Duodenal mucosa (tissue), 2 donors: ENCODE results near the gene CTRL.

Experiments used
- H3K27ac ChIP-seq: one replicate; pipeline ENCODE4 v1.7.0; 2013; ENCODE audit warnings: low read depth, low read length
- H3K27me3 ChIP-seq, 2 donors: one replicate each; pipeline ENCODE4 v1.7.0; 2013; ENCODE audit warnings: low read length in 2 of 2, control low read depth in 1 of 2; ENCODE audit not compliant: insufficient read depth in 2 of 2, control insufficient read depth in 1 of 2
- H3K36me3 ChIP-seq, 2 donors: one replicate each; pipeline ENCODE4 v1.7.0; 2013; ENCODE audit warnings: low read length in 2 of 2, control low read depth in 1 of 2; ENCODE audit not compliant: insufficient read depth in 2 of 2, control insufficient read depth in 1 of 2
- H3K4me1 ChIP-seq, 2 donors: one replicate each; pipeline ENCODE4 v1.7.0; 2013; ENCODE audit warnings: low read length in 2 of 2, control low read depth in 1 of 2; ENCODE audit not compliant: insufficient read depth in 2 of 2, control insufficient read depth in 1 of 2
- H3K4me3 ChIP-seq, 2 donors: one replicate each; pipeline ENCODE4 v1.7.0; 2013; ENCODE audit warnings: low read length in 2 of 2, low read depth in 1 of 2
- H3K9ac ChIP-seq, 2 donors: one replicate each; pipeline ENCODE4 v1.7.0; 2013; ENCODE audit warnings: low read length in 2 of 2, low read depth in 1 of 2
- H3K9me3 ChIP-seq, 2 donors: one replicate each; pipeline ENCODE4 v1.7.0; 2013; ENCODE audit warnings: low read length in 2 of 2, control low read depth in 1 of 2; ENCODE audit not compliant: control insufficient read depth in 1 of 2

The CTRL gene

DNA sequence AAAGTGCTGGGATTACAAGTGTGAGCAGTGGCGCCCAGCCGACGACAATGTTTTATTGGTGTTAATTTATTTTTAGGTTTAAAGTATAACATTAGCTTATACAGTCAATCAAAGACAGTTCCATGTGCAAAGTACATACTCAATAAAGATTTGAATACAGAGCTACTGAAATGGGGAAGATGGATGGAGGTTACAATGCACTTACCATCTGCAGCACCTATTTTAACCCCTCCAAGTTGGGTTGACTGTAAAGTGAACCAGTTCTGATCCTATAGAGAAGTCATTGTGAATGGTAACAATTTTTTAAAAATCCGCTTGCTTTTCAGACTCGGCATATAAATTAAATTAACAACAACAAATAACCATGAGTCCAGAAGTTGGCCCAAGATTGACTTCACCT, 39.3 kb downstream of the CTRL start:
- Histone ChIP-seq H3K27me3 (no peaks in the 10 kb centered on the region), H3K4me1 (peaks cover 9 to 17% of the 10 kb centered on the region in 2 donors), H3K27ac (no peak overlapping the region), H3K9ac (peak overlapping the region; percentile 25 to 54), H3K36me3 (peaks cover 0 to 3% of the 10 kb centered on the region in 2 donors), H3K9me3 (no peaks in the 10 kb centered on the region), H3K4me3 (peak overlapping the region; percentile 73)

- Histone ChIP-seq H3K4me1 (peaks cover 0 to 9% of the 10 kb centered on the region in 2 donors), H3K36me3 (peaks cover 12 to 15% of the 10 kb centered on the region in 2 donors), H3K9ac (no peak overlapping the region), H3K4me3 (no peak overlapping the region), H3K27ac (no peak overlapping the region), H3K27me3 (no peaks in the 10 kb centered on the region), H3K9me3 (no peaks in the 10 kb centered on the region)
Observed at GRCh38 chr16:67888331-67888730, 43.3 kb downstream of the CTRL start.

- Histone ChIP-seq H3K27ac (no peak overlapping the region), H3K4me1 (peaks cover 6 to 16% of the 10 kb centered on the region in 2 donors), H3K36me3 (peaks cover 31 to 34% of the 10 kb centered on the region in 2 donors), H3K4me3 (no peak overlapping the region), H3K9ac (no peak overlapping the region), H3K9me3 (no peaks in the 10 kb centered on the region), H3K27me3 (no peaks in the 10 kb centered on the region)
Observed at GRCh38 chr16:67886387-67886786, 45.3 kb downstream of the CTRL start.

GRCh38 chr16:67885976-67886375, 45.7 kb downstream of the CTRL start:
- no peak overlapping the region for H3K27ac ChIP-seq

DNA sequence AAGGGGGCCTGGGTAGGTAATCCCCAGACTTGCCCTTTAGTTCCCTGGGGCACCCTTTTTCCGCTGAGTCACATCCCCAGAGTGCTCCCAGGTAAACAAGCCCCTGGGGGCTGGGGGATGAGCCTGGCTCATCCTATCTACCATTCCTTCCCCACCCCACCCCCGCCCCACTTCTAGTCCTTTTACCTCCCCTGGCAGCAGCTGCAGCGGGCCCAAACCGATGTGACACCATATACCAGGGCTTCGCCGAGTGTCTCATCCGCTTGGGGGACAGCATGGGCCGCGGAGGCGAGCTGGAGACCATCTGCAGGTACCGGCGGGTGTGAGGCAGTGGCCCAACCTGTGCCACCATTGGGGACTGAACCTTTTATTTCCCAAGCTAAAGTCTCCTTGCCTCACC, 46.1 kb downstream of the CTRL start:
- Histone ChIP-seq H3K27me3 (no peaks in the 10 kb centered on the region), H3K4me3 (no peak overlapping the region), H3K9me3 (no peaks in the 10 kb centered on the region), H3K27ac (no peak overlapping the region), H3K9ac (no peak overlapping the region), H3K4me1 (peaks cover 6 to 16% of the 10 kb centered on the region in 2 donors), H3K36me3 (peaks cover 39 to 43% of the 10 kb centered on the region in 2 donors)

More at GRCh38 chr16:67885976-67886375, 45.7 kb downstream of the CTRL start:
- Histone ChIP-seq H3K4me1 (peaks cover 6 to 16% of the 10 kb centered on the region in 2 donors), H3K9me3 (no peaks in the 10 kb centered on the region), H3K27me3 (no peaks in the 10 kb centered on the region), H3K36me3 (peaks cover 35 to 38% of the 10 kb centered on the region in 2 donors), H3K4me3 (no peak overlapping the region), H3K9ac (no peak overlapping the region)

DNA sequence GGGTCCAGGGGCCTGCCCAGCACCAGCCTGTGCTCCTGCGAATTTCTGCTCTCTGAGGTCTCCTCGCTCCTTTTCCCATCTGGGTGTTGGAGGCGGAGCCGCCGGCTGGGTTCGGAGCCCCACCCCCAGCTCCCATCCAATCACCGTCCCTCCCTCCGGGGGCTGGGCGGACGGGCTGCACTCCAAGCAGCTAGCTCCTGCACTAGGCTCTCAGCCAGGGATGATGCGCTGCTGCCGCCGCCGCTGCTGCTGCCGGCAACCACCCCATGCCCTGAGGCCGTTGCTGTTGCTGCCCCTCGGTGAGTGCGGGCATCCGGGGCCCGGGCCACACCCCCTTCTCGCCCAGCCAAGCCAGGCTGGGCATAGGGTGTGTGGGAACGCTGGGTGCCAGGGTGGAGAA, 47.0 kb downstream of the CTRL start, which contains the start of gene NRN1L:
Gene NRN1L (plus strand): TSS at position 202 of the 400 bp plus-strand sequence. CDS start 19 bp downstream, at position 221.
- Histone ChIP-seq H3K9ac (no peak within 1 kb of the TSS), H3K4me3 (no peak within 1 kb of the TSS), H3K36me3 (peaks cover 48 to 51% of the 10 kb centered on the region in 2 donors), H3K27me3 (no peaks in the 10 kb centered on the region), H3K9me3 (no peaks in the 10 kb centered on the region), H3K4me1 (peaks cover 6 to 16% of the 10 kb centered on the region in 2 donors), H3K27ac (no peak within 1 kb of the TSS)

- no peaks in the 10 kb centered on the region for H3K27me3 ChIP-seq
- no peak overlapping the region for H3K27ac ChIP-seq
- H3K9ac ChIP-seq: no peak overlapping the region
- H3K4me1 ChIP-seq: peaks cover 6 to 16% of the 10 kb centered on the region in 2 donors
- H3K9me3 ChIP-seq: no peaks in the 10 kb centered on the region
- peaks cover 54 to 59% of the 10 kb centered on the region in 2 donors for H3K36me3 ChIP-seq
- H3K4me3 ChIP-seq: no peak overlapping the region
Observed at GRCh38 chr16:67883872-67884261, 47.8 kb downstream of the CTRL start.

GRCh38 chr16:67883146-67883871, 48.4 kb downstream of the CTRL start:
- H3K4me1 ChIP-seq: peaks cover 6 to 16% of the 10 kb centered on the region in 2 donors
- H3K9ac ChIP-seq: no peak overlapping the region
- peaks cover 60 to 65% of the 10 kb centered on the region in 2 donors for H3K36me3 ChIP-seq

GRCh38 chr16:67882374-67883145, 49.1 kb downstream of the CTRL start:
- Histone ChIP-seq H3K9me3 (no peaks in the 10 kb centered on the region), H3K27ac (no peak overlapping the region), H3K36me3 (peaks cover 65 to 72% of the 10 kb centered on the region in 2 donors), H3K9ac (no peak overlapping the region), H3K4me1 (peaks cover 6 to 16% of the 10 kb centered on the region in 2 donors), H3K4me3 (no peak overlapping the region), H3K27me3 (no peaks in the 10 kb centered on the region)

More at GRCh38 chr16:67883146-67883871, 48.4 kb downstream of the CTRL start:
- Histone ChIP-seq H3K4me3 (no peak overlapping the region), H3K27me3 (no peaks in the 10 kb centered on the region), H3K27ac (no peak overlapping the region), H3K9me3 (no peaks in the 10 kb centered on the region)

GRCh38 chr16:67881621-67882161, 50.0 kb downstream of the CTRL start:
- H3K4me1 ChIP-seq: peaks cover 6 to 16% of the 10 kb centered on the region in 2 donors

More at GRCh38 chr16:67881621-67882161, 50.0 kb downstream of the CTRL start:
- Histone ChIP-seq H3K36me3 (peaks cover 73 to 81% of the 10 kb centered on the region in 2 donors), H3K4me3 (no peak overlapping the region), H3K27ac (no peak overlapping the region), H3K27me3 (no peaks in the 10 kb centered on the region), H3K9ac (no peak overlapping the region), H3K9me3 (no peaks in the 10 kb centered on the region)
